ENCODE data around the gene FOXJ1.

Gene FOXJ1

DNA sequence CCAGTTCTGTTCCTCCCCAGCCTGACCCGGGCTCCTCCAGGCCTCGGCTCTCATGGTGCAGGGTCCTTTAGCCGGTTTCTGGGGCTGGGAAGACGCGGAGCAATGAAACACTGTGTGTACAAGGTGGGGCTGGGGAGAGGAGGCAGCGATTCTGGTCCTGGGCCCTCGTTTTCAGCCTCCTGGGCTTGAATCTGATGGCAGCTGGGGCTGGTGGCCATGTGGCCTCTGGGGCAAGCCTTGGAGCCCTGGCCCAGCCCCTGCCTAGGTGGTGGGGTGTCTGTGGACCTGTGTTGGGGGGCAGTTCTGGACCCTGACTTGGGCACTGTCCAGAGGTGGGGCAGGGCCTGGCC, 4.1 kb downstream of the FOXJ1 start:
- FAIRE-seq (no peak), DNase-seq (ENCODE audit: insufficient read length, low spot score) (no peak)
- TF ChIP-seq, protein P1, sequence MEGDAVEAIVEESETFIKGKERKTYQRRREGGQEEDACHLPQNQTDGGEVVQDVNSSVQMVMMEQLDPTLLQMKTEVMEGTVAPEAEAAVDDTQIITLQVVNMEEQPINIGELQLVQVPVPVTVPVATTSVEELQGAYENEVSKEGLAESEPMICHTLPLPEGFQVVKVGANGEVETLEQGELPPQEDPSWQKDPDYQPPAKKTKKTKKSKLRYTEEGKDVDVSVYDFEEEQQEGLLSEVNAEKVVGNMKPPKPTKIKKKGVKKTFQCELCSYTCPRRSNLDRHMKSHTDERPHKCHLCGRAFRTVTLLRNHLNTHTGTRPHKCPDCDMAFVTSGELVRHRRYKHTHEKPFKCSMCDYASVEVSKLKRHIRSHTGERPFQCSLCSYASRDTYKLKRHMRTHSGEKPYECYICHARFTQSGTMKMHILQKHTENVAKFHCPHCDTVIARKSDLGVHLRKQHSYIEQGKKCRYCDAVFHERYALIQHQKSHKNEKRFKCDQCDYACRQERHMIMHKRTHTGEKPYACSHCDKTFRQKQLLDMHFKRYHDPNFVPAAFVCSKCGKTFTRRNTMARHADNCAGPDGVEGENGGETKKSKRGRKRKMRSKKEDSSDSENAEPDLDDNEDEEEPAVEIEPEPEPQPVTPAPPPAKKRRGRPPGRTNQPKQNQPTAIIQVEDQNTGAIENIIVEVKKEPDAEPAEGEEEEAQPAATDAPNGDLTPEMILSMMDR (IDR thresholded peaks at IDR 0.05; ENCODE audit: insufficient read depth, missing control alignments): no peak

DNA sequence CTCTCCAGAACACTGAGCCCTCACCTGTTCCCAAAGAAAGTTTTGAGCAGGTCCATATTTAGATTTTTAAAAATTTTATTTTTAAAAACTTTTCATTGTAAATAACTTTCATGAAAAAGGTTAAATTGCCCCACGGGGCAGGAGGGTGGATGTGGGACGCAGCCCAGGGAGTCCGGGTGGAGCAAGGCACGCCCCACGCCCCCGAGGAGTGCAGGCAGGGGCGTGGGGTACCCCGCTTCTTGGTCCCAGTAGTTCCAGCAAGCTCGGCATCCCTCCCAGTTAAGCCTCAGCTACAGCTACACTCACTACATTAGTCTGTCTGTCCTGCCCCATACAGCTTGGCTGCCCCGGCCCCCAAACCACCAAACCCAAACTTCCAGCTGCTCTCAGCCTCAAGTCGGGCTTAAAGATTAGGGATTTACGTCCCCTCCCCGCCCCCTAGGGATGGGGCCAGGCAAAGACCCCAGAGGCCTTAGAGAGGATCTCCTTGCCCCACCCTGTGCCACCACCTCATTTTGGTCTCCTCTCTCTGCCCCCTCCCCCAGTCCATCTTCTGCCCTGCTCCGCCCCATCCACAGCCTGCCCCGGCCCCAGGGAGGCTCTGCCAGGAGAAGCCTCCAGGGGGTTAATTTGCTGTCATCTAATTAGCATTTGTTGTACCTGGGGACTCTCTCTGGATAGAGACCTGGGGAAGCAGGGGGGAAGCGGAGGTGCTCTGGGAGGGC, 4.6 kb downstream of the FOXJ1 start:
- TF ChIP-seq, protein P1 (IDR thresholded peaks at IDR 0.05; ENCODE audit: insufficient read depth, missing control alignments): no peak
- DNase-seq (ENCODE audit: insufficient read length, low spot score): peak; percentile 58
- FAIRE-seq: no peak

DNA sequence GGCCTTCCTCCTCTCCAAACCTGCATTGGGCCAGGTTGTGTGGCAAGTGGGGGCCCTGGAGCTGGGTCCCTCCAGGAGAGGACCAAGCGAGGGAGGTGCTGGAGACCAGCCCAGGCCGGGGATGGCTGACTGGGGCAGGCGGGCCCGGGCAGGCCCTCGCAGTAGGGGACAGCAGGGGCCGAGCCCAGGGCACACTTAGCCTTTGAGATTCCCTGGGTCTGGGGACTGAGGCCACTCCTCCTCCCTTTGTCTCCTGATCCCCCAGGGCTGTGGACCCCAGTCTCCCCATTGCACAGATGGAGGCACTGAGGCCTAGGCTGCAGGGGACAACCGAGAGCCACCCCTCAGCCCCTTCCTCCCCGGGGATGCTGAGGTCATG, 5.2 kb downstream of the FOXJ1 start:
- TF ChIP-seq, protein P1 (IDR thresholded peaks at IDR 0.05; ENCODE audit: insufficient read depth, missing control alignments): no peak
- DNase-seq (ENCODE audit: insufficient read length, low spot score) (no peak), FAIRE-seq (no peak)

DNA sequence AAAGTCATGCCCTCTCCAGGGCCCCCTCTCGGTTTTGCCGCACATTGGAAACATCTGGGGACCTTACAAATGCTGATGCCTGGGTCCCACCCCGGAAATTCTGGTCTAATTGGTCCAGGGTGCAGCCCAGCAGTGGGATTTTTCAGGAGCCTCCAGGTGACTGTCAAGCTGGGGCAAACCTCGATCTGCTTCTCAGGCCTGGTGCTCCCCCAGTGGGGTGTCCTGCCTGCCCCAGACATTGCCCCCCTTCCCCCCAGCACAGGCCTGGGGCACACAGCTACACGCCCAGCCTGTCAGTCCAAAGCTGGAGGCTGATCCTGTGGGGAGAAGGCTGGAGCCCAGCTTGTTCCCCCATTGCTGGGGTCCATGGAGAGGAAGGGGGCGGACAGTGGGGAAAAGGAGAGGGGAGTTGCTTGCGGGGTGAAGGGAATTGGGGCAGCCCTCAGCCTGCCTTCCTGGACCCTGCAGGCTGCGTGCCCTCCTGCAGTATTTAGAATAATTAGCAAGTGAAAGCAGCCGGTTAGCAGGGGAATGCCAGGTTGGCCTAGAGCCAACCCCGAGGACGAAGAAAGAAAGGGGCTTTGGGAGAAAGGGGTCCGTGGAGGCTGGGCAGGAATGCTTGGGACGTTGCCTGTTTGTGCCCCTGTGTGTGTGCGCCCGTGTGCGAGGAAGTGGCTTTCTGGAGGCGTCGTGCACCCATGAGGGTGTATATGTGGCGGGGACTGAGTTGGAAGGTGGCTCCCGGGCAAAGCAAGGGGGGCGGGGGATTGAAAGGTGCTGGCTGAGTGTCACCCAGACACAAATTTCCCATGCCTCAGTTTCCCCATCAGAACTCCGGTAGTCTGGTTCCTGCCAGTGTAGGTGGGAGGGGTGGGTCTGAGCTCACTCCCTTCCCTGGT, 5.9 kb downstream of the FOXJ1 start:
- FAIRE-seq (no peak), DNase-seq (ENCODE audit: insufficient read length, low spot score) (no peak)
- TF ChIP-seq, protein P1 (IDR thresholded peaks at IDR 0.05; ENCODE audit: insufficient read depth, missing control alignments): no peak

GRCh38 chr17:76132574-76133338, 8.3 kb downstream of the FOXJ1 start:
- DNase-seq (ENCODE audit: insufficient read length, low spot score) (no peak), FAIRE-seq (no peak)
- TF ChIP-seq, protein P1 (IDR thresholded peaks at IDR 0.05; ENCODE audit: insufficient read depth, missing control alignments): no peak

- DNase-seq (ENCODE audit: insufficient read length, low spot score): no peak
Measured at GRCh38 chr17:76131692-76132573, 9.1 kb downstream of the FOXJ1 start.

More at GRCh38 chr17:76131692-76132573, 9.1 kb downstream of the FOXJ1 start:
- TF ChIP-seq, protein P1 (IDR thresholded peaks at IDR 0.05; ENCODE audit: insufficient read depth, missing control alignments): no peak
- FAIRE-seq: no peak
